ENCODE results near the gene INHBB.
"Not testable (repeated sequence)": the region's sequence is repeated elsewhere in the genome, so short reads cannot be mapped to it uniquely, and the experiment has no call there.

The INHBB gene

GRCh38 chr2:120316528-120317179 lies 29.3 kb upstream of the INHBB start:
- DNase-seq (ENCODE audit: low spot score): no peak

- no peak for DNase-seq (ENCODE audit: low spot score)
Observed at GRCh38 chr2:120317180-120317533, 28.8 kb upstream of the INHBB start.

GRCh38 chr2:120317916-120318315 lies 28.0 kb upstream of the INHBB start:
- DNase-seq (ENCODE audit: low spot score): no peak

- no peak for DNase-seq (ENCODE audit: low spot score)
Observed at GRCh38 chr2:120318626-120319025, 27.3 kb upstream of the INHBB start.

- no peak for DNase-seq (ENCODE audit: low spot score)
Observed at GRCh38 chr2:120319123-120319522, 26.8 kb upstream of the INHBB start.

- DNase-seq (ENCODE audit: low spot score): no peak
Observed at GRCh38 chr2:120319686-120320317, 26.1 kb upstream of the INHBB start.

- DNase-seq (ENCODE audit: low spot score): no peak
Observed at GRCh38 chr2:120320318-120320851, 25.6 kb upstream of the INHBB start.

DNA sequence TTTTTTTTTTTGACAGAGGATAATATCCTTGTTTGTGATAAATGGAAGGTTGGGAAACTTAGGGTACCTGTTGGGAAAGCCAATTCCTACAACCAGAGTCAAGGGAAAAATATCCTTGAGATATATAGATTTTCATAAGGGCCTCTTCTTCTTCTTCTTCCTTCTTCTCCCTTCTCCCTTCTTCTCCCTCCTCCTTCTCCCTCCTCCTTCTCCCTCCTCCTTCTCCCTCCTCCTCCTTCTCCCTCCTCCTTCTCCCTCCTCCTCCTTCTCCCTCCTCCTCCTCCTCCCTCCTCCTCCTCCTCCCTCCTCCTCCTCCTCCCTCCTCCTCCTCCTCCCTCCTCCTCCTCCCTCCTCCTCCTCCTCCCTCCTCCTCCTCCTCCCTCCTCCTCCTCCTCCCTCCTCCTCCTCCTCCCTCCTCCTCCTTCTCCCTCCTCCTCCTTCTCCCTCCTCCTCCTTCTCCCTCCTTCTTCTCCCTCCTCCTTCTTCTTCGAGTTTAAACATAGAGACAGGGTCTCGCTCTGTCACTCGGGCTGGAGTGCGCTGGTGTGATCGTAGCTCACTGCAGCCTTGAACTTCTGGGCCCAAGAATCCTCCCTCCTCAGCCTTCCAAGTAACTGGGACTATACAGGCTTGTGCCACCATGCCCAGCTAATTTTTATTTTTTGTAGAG lies 24.9 kb upstream of the INHBB start:
- not testable (repeated sequence) for DNase-seq (ENCODE audit: low spot score)

GRCh38 chr2:120321721-120322284 lies 24.1 kb upstream of the INHBB start:
- no peak for DNase-seq (ENCODE audit: low spot score)

DNA sequence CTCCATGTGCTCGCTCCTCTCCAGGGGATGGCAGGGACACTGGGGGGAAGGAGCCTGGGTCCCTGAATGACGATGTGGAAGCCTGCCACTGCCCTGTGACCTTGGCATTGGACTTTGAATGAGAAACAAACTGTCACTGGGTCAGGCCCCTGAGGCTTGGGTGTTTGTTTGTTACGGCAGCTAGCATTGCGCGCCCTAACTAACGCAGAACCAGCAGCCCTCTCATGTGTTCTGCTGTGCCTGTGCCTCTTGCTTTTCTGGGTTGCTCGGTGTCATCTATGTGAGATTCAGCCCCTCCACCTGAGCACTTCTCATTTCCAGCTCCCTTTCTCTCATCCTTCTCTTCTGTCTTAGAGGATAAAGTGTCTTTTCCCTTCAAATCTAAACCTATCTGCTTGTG lies 23.6 kb upstream of the INHBB start:
- no peak for DNase-seq (ENCODE audit: low spot score)

- no peak for DNase-seq (ENCODE audit: low spot score)
Observed at GRCh38 chr2:120323214-120323613, 22.7 kb upstream of the INHBB start.

DNA sequence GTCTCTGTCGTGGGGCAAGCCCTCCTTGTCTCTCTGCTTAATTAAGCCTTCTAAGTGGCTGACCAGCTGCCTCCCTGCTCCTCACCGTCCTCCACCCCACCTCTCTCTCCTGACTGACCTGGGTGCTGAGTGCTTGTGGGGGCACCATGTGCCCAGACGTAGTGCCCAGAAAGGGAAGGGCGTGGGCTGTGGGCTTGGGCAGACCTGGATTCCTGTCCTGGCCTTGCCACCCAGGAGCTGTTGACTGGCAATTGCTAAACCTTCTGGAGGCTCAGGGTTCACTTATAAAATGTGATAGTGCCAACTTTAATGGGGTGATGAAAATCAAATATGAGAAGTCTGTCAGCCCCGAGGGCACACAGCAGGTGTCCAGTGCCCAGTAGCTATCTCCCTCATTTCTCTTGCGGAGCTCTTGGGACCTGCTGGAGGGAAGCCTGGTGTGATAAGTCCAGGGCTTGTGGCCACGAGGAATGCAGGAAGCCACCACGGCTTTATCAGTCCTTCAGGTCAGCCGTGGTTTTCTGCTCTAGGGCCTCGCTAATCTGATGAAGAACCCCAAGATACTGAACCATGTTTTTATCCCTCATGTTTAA lies 22.0 kb upstream of the INHBB start:
- DNase-seq (ENCODE audit: low spot score): no peak

- DNase-seq (ENCODE audit: low spot score): no peak
Observed at GRCh38 chr2:120324933-120325332, 21.0 kb upstream of the INHBB start.

GRCh38 chr2:120326066-120326465 lies 19.9 kb upstream of the INHBB start:
- DNase-seq (ENCODE audit: low spot score): no peak

DNA sequence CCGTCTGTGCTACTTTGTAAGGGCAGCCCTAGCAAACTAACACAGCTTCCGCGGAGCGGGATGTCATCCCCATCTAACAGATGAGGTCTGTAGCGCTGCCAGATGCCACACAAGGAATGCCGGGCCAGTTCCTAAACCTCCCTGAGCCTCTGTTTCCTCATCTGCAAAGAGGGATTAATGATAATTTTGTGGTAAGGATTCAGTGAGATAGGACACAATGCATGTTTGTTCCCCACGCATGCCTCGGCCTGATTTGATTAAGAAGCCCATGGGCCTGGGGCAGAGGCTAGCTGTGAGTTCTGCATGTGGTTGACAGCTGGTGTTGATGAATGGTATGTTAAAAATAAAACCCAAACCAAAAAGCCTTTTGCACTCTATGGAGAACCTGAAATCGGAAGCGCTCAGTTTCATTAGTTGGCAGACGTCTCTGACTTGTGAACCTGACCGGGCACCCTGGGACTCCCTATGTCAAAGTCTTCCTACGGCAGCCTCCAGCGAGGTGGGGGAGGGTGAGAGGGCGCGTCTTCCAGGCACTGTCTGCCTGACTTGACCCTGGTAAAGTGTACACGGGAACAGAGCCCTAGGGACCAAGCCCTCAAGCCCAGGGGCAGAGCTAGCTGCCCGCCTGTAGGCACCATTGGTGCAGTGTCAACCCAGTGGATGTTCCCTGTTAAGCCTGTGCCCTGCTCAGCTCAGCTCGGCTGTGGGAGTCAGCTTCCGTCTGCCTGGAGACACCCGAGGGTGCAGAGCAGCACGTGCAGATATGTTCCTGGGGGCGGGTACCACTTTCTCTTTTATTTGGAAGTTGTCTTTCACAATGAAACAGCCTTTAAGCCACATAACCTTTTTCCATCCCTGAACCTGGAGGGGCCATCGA lies 14.8 kb upstream of the INHBB start:
- no peak for DNase-seq (ENCODE audit: low spot score)

DNA sequence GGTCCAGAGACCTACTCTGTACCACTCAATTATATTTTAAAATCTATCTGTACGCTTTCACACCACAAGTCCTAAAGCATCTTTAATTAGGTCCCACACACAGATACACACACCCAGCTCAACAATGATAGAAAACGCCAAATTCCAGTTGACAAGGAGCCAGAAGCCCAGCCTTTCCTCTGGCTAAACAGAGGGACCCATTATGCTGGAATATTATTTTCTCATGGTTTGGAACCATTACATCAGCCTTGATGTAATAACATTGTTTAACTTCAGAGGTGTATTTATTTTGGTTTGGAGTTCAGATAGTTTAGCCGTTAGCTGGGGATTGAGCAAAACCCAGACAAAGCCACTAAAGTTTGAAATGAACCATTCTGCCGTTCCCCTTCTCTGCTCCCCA lies 14.0 kb upstream of the INHBB start:
- DNase-seq (ENCODE audit: low spot score): no peak

DNA sequence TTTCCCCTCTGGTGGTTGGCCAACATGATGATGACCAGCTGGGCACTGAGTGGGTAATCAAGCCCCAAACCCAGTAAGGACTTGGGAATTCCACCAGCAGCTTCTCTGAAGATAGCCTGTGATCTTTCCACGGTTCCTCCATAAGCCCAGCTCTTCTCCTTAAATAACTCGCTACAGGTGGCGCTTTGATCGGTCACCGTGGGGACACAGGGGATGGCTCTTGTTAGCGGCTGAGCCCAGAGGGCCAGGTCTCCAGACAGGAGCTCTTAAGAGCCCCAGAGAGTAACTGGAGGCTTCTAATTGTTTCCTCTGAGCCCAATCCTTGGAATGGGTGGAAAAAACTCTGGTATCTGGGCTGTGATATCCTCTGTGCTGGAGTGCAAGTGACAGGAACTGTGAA lies 13.6 kb upstream of the INHBB start:
- DNase-seq (ENCODE audit: low spot score): no peak

DNA sequence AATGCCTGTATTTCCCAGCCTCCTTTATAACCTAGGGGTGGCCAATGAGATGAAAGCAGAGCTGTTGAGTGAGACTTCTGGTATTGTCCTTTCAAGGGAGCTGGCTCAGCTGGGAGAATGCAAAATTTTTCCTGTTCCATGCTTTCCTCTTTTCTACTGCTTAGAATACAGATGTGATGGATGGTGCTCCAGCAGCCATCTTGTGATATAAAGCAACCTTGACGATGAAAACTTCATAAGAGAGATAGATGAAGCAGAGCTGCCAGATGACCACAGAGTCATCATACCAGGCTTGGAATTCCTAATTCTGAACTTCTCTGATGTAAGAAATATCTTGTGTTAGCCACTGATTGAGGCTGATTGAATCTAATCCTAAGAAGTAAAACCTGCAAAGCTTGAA lies 11.9 kb upstream of the INHBB start:
- DNase-seq (ENCODE audit: low spot score): no peak

DNA sequence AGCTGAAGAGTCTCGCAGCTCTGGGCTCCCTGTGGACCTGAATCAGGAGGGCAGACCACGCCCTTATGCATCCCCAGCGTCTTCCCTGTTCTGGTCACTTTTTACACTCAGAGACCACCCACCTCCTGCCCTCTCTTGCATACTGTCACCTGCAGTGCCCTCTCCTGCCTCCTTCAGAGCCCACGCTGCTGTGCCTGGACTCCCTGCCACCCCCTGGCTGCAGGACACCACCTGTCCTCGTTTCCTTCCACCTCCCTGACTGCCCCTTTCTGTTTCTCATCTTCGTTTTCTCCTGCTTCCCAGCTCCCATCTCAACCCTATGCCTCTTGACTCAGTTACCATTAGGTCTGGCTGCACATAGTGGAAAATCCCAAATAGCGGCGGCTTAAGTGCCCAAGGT lies 9.2 kb upstream of the INHBB start:
- no peak for DNase-seq (ENCODE audit: low spot score)

- no peak for DNase-seq (ENCODE audit: low spot score)
Observed at GRCh38 chr2:120338015-120338414, 7.9 kb upstream of the INHBB start.

DNA sequence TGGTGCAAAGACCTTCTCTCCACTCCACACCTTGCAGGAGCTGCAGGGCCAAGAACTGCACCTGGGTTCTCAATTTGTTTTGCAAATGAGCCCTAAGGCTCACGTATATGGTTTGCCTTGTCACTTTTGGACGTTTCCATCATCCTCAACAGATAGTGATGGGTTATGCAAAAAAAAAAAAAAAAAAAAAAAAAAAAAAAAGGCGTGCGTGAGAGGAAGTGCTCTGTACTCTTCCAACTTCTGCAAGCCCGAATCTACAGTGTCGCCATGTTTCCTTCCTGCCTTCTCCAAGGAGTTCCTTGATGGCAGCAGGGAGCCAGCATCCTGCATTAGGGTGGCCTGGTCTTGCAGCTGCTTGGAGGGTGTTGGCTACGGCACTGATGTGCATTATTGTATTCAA lies 4.0 kb upstream of the INHBB start:
- DNase-seq (ENCODE audit: low spot score): no peak

DNA sequence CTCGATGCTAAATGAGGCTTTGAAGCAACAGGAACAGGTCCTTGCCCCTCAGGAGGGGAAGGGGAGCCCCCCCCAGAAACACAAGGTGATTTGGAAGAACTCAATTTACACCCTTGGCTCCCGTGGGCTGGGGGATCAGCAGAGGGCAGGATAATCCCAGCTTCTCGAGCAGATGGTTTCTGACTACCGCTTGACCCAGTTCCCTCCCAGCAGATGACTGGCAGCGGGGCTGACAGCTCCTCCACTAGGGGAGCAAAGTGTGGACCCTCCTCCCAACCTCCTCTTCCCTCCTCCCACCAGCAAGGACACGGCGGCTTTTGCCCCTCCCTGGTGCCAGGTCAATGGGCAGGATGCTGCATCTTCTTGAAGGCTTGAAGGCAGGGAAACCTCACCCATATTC lies 3.5 kb upstream of the INHBB start:
- no peak for DNase-seq (ENCODE audit: low spot score)
